ENCODE data around the gene NELL2. TPM values are rescaled to one million over a fixed set of nuclear protein-coding genes. Genes with fewer than 3 reads are reported as not detected.

NELL2 gene
- total RNA-seq, 4 donors from 2014 or later, result 7.5 to 39.2 (median 15.9) TPM

GRCh38 chr12:44571006-44571550, 305.0 kb downstream of the NELL2 start:
- Histone ChIP-seq H3K36me3 (no peaks in the 10 kb centered on the region), H3K27ac (no peak overlapping the region), H3K27me3 (no peaks in the 10 kb centered on the region), H3K9me3 (no peaks in the 10 kb centered on the region), H3K4me3 (no peak overlapping the region), H3K4me1 (no peaks in the 10 kb centered on the region)
- no peak for DNase-seq
- TF ChIP-seq POLR2A (IDR thresholded peaks at IDR 0.05) (no peak), CTCF (IDR thresholded peaks at IDR 0.05) (no peak)

GRCh38 chr12:44570036-44570583, 306.0 kb downstream of the NELL2 start:
- Histone ChIP-seq H3K4me3 (no peak overlapping the region), H3K4me1 (no peaks in the 10 kb centered on the region), H3K36me3 (no peaks in the 10 kb centered on the region), H3K27ac (no peak overlapping the region), H3K9me3 (no peaks in the 10 kb centered on the region), H3K27me3 (no peaks in the 10 kb centered on the region)
- no peak for TF ChIP-seq POLR2A (IDR thresholded peaks at IDR 0.05)
- DNase-seq, result no peak

DNA sequence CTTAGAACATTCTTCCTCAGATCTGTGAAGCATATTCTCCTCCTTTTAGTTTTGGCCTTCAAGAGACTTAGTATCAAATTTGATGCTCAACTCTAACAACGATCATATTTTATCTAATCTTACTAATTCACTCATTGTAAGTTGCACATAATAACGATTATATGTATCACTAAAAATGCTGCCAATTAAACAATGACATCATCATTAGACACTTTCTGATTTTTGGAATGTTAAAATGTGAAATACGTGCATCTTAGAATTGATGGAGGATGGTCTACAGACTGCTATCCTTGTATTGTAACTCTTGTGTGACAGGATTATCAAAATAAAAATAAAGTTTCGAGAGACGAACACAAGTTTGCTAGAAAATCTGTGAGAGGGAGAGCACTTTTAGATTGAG, 311.0 kb downstream of the NELL2 start:
- no peak for DNase-seq
- no peak for TF ChIP-seq POLR2A (IDR thresholded peaks at IDR 0.05)
- TF ChIP-seq CTCF (IDR thresholded peaks at IDR 0.05), result no peak

DNA sequence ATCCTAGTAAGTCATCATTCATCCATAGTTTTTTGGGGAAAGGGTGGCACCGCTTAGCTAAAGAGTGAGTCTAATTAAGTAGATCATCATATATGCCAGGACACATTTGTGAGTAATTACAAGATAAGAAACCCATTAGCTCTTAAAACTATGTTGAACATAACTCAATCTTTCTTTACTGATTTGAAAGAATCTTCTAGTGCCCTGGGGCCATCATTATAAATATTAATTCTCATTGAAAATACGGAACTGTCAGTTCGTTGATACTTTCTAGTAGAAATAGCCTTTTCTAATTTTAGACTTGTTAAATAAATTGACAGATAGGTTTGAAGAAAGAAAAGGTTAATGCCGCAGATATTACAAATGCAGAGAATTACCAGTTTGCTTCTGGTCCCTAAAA, 312.6 kb downstream of the NELL2 start:
- TF ChIP-seq POLR2A (IDR thresholded peaks at IDR 0.05) (no peak), CTCF (IDR thresholded peaks at IDR 0.05) (no peak)
- H3K36me3 ChIP-seq, result no peaks in the 10 kb centered on the region
- no peaks in the 10 kb centered on the region for H3K4me1 ChIP-seq
- no peak for DNase-seq
- no peak overlapping the region for H3K4me3 ChIP-seq
- H3K9me3 ChIP-seq, result no peaks in the 10 kb centered on the region
- no peaks in the 10 kb centered on the region for H3K27me3 ChIP-seq
- no peak overlapping the region for H3K27ac ChIP-seq

More for the DNA sequence above, 311.0 kb downstream of the NELL2 start:
- H3K4me3 ChIP-seq, result no peak overlapping the region
- H3K36me3 ChIP-seq, result no peaks in the 10 kb centered on the region
- no peak overlapping the region for H3K27ac ChIP-seq
- H3K4me1 ChIP-seq, result no peaks in the 10 kb centered on the region
- no peaks in the 10 kb centered on the region for H3K9me3 ChIP-seq
- no peaks in the 10 kb centered on the region for H3K27me3 ChIP-seq

DNA sequence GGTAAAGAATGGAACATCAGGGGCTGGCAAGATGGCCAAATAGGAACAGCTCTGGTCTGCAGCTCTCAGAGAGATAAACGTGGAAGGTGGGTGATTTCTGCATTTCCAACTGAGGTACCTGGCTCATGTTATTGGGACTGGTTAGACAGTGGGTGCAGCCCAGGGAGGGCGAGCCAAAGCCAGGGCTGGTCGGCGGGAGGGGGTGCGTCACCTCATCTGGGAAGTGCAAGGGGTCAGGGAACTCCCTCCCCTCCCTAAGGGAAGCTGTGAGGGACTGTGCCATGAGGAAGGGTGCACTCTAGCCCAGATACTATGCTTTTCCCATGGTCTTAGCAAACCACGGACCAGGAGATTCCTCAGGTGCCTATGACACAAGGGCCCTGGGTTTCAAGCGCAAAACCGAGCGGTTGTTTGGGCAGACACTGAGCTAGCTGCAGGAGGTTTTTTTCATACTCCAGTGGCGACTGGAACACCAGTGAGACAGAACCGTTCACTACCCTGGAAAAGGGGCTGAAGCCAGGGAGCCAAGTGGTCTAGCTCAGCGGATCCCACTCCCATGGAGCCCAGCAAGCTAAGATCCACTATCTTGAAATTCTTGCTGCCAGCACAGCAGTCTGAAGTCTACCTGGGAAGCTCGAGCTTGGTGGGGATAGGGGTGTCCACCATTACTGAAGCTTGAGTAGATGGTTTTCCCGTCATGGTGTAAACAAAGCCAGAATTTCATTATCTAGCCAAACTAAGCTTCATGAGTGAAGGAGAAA, 317.6 kb downstream of the NELL2 start:
- Histone ChIP-seq H3K36me3 (no peaks in the 10 kb centered on the region), H3K9me3 (no peaks in the 10 kb centered on the region), H3K4me1 (no peaks in the 10 kb centered on the region), H3K27ac (no peak overlapping the region), H3K27me3 (no peaks in the 10 kb centered on the region), H3K4me3 (no peak overlapping the region)
- no peak for DNase-seq
- TF ChIP-seq POLR2A (IDR thresholded peaks at IDR 0.05), result no peak
- no peak for TF ChIP-seq CTCF (IDR thresholded peaks at IDR 0.05)

DNA sequence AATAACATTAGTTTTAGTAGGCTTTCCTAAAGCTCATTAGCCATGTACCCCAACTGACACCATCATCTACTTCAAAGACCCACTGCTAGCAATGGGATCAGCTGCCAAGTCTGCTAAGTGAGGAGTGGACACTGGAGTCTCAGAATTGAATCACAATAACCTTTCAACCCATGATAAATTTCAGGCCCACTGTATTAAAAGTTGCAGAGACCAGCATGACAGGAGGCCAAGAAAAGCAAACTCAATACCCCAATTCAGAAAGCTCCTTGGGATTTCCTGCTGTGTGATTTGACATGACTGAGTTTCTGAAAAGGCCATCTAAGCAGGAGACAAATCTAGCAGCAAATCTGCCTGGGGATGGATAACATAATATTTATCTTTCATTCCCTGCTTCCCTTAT, 320.7 kb downstream of the NELL2 start:
- no peak for DNase-seq
- no peaks in the 10 kb centered on the region for H3K9me3 ChIP-seq
- no peak for TF ChIP-seq CTCF (IDR thresholded peaks at IDR 0.05)
- no peak for TF ChIP-seq POLR2A (IDR thresholded peaks at IDR 0.05)

More for the DNA sequence above, 320.7 kb downstream of the NELL2 start:
- Histone ChIP-seq H3K4me1 (no peaks in the 10 kb centered on the region), H3K36me3 (no peaks in the 10 kb centered on the region), H3K4me3 (no peak overlapping the region), H3K27me3 (no peaks in the 10 kb centered on the region), H3K27ac (no peak overlapping the region)
